GOT3 (cell line): ENCODE data around the gene CSTF3.
"Not testable (repeated sequence)": the region's sequence is repeated elsewhere in the genome, so short reads cannot be mapped to it uniquely, and the experiment has no call there.

ENCODE experiments used
- DNase-seq: peaks from one replicate; lab custom pipeline; 2025; ENCODE audit warnings: mixed read lengths; lab: John Stamatoyannopoulos, UW

CSTF3 gene

GRCh38 chr11:33161120-33162005, at the start of gene CSTF3:
Gene CSTF3 (minus strand): TSS chr11:33161480. CDS start chr11:33161325, 155 bp downstream.
- peak; percentile 95 for DNase-seq

- no peak for DNase-seq
These were observed 46.9 kb upstream of the CSTF3 start for GRCh38 chr11:33208150-33208549.

- no peak for DNase-seq
These were observed 46.2 kb upstream of the CSTF3 start for GRCh38 chr11:33207408-33207985.

- DNase-seq: no peak
These were observed 36.8 kb upstream of the CSTF3 start for GRCh38 chr11:33197915-33198727.

GRCh38 chr11:33195462-33196173, 34.3 kb upstream of the CSTF3 start:
- DNase-seq: no peak

GRCh38 chr11:33194455-33194854, 33.2 kb upstream of the CSTF3 start:
- DNase-seq: no peak

- no peak for DNase-seq
These were observed 30.2 kb upstream of the CSTF3 start for GRCh38 chr11:33191467-33191866.

- DNase-seq: no peak
These were observed 26.9 kb upstream of the CSTF3 start for GRCh38 chr11:33187998-33188722.

- DNase-seq: no peak
These were observed 24.5 kb upstream of the CSTF3 start for GRCh38 chr11:33185756-33186155.

GRCh38 chr11:33182246-33182878, 21.1 kb upstream of the CSTF3 start:
- DNase-seq: no peak

- DNase-seq: no peak
These were observed 18.1 kb upstream of the CSTF3 start for GRCh38 chr11:33179348-33179803.

GRCh38 chr11:33178443-33179180, 17.3 kb upstream of the CSTF3 start:
- DNase-seq: no peak

- DNase-seq: no peak
These were observed 16.5 kb upstream of the CSTF3 start for GRCh38 chr11:33177676-33178336.

GRCh38 chr11:33176760-33177159, 15.5 kb upstream of the CSTF3 start:
- DNase-seq: not testable (repeated sequence)

GRCh38 chr11:33172996-33173395, 11.7 kb upstream of the CSTF3 start:
- no peak for DNase-seq

- DNase-seq: no peak
These were observed 11.1 kb upstream of the CSTF3 start for GRCh38 chr11:33172345-33172744.

GRCh38 chr11:33171251-33171650, 10.0 kb upstream of the CSTF3 start:
- DNase-seq: no peak

- DNase-seq: no peak
These were observed 7.5 kb upstream of the CSTF3 start for GRCh38 chr11:33168709-33169200.

- no peak for DNase-seq
These were observed 1.6 kb upstream of the CSTF3 start for GRCh38 chr11:33162831-33163230.
